H9 (cell line): ENCODE measurements around the gene PLCB1. TPM values are rescaled to one million over a fixed set of nuclear protein-coding genes. Genes with fewer than 3 reads are reported as not detected.
A peak's percentile ranks its signal among the peaks of the same experiment; 100 is the strongest.

Experiments
- DNase-seq: peaks from one replicate; pipeline ENCODE4 v3.0.0-alpha.2; 2017
- H2AFZ ChIP-seq: one replicate; pipeline ENCODE4 v1.6.1; 2013; ENCODE audit warnings: mild to moderate bottlenecking, low read length, control low read depth, moderate library complexity
- H2AK5ac ChIP-seq: 2 replicates; pipeline ENCODE4 v1.6.1; 2013; ENCODE audit warnings: low read length, control low read depth, mixed read lengths; ENCODE audit not compliant: insufficient read length
- H2BK120ac ChIP-seq: one replicate; pipeline ENCODE4 v1.6.1; 2013; ENCODE audit warnings: low read depth, mild to moderate bottlenecking, low read length, control low read depth, inconsistent platforms; ENCODE audit not compliant: poor library complexity, severe bottlenecking
- H2BK12ac ChIP-seq: 2 replicates; pipeline ENCODE4 v1.6.1; 2013; ENCODE audit warnings: low read length, control low read depth, mixed read lengths, low read depth; ENCODE audit not compliant: insufficient read length
- H2BK15ac ChIP-seq: 2 replicates; pipeline ENCODE4 v1.6.1; 2013; ENCODE audit warnings: low read depth, low read length, control low read depth
- H2BK20ac ChIP-seq: one replicate; pipeline ENCODE4 v1.6.1; 2013; ENCODE audit warnings: low read depth, mild to moderate bottlenecking, low read length, control low read depth, inconsistent platforms; ENCODE audit not compliant: poor library complexity, severe bottlenecking
- H2BK5ac ChIP-seq: 2 replicates; pipeline ENCODE4 v1.6.1; 2013; ENCODE audit warnings: low read length, control low read depth, mixed read lengths; ENCODE audit not compliant: insufficient read length
- H3K14ac ChIP-seq: 2 replicates; pipeline ENCODE4 v1.6.1; 2013; ENCODE audit warnings: low read length, control low read depth; ENCODE audit not compliant: insufficient read depth
- H3K18ac ChIP-seq: 2 replicates; pipeline ENCODE4 v1.6.1; 2013; ENCODE audit warnings: low read depth, mild to moderate bottlenecking, mixed read lengths, low read length, control low read depth; ENCODE audit not compliant: insufficient read length
- H3K23ac ChIP-seq: 2 replicates; pipeline ENCODE4 v1.6.1; 2013; ENCODE audit warnings: low read length, control low read depth, mixed read lengths, low read depth; ENCODE audit not compliant: insufficient read length
- H3K23me2 ChIP-seq: 2 replicates; pipeline ENCODE4 v1.6.1; 2013; ENCODE audit warnings: low read depth, mild to moderate bottlenecking, mixed read lengths, low read length, control low read depth; ENCODE audit not compliant: insufficient read length, poor library complexity, severe bottlenecking
- H3K27ac ChIP-seq: 2 replicates; pipeline ENCODE4 v1.5.1; 2013; ENCODE audit warnings: low read length, control low read depth, mixed read lengths, low read depth; ENCODE audit not compliant: insufficient read length
- H3K27me3 ChIP-seq: 2 replicates; pipeline ENCODE4 v1.6.1; 2013; ENCODE audit warnings: low read length, control low read depth, inconsistent platforms; ENCODE audit not compliant: insufficient read depth
- H3K4ac ChIP-seq: 2 replicates; pipeline ENCODE4 v1.6.1; 2013; ENCODE audit warnings: low read depth, mild to moderate bottlenecking, control low read depth, inconsistent platforms, low read length, moderate library complexity
- H3K4me1 ChIP-seq: 2 replicates; pipeline ENCODE4 v1.6.1; 2013; ENCODE audit warnings: low read length, control low read depth, inconsistent platforms; ENCODE audit not compliant: insufficient read depth
- H3K4me2 ChIP-seq: 2 replicates; pipeline ENCODE4 v1.6.1; 2013; ENCODE audit warnings: low read length, control low read depth, mixed read lengths; ENCODE audit not compliant: insufficient read length, insufficient read depth
- H3K56ac ChIP-seq: 2 replicates; pipeline ENCODE4 v1.6.1; 2013; ENCODE audit warnings: low read depth, mild to moderate bottlenecking, mixed read lengths, low read length, control low read depth; ENCODE audit not compliant: insufficient read length
- H3K79me1 ChIP-seq: 2 replicates; pipeline ENCODE4 v1.6.1; 2013; ENCODE audit warnings: low read depth, mild to moderate bottlenecking, moderate library complexity, low read length, control low read depth, inconsistent platforms; ENCODE audit not compliant: insufficient read depth, poor library complexity, severe bottlenecking
- H3K79me2 ChIP-seq: 2 replicates; pipeline ENCODE4 v1.6.1; 2013; ENCODE audit warnings: low read length, control low read depth, inconsistent platforms; ENCODE audit not compliant: insufficient read depth
- H3K9ac ChIP-seq: 2 replicates; pipeline ENCODE4 v1.6.1; 2013; ENCODE audit warnings: low read length, control low read depth, mixed read lengths; ENCODE audit not compliant: insufficient read length; ENCODE audit errors: extremely low read depth
- H3K9me3 ChIP-seq: one replicate; pipeline ENCODE4 v1.6.1; 2013; ENCODE audit warnings: low read depth, low read length, inconsistent platforms; ENCODE audit not compliant: control insufficient read depth
- H3T11ph ChIP-seq: one replicate; pipeline ENCODE4 v1.6.1; 2013; ENCODE audit warnings: mild to moderate bottlenecking, low read length, control low read depth, inconsistent platforms
- H4K20me1 ChIP-seq: one replicate; pipeline ENCODE4 v1.6.1; 2013; ENCODE audit not compliant: control insufficient read depth, insufficient read length, insufficient read depth
- H4K5ac ChIP-seq: 2 replicates; pipeline ENCODE4 v1.6.1; 2013; ENCODE audit warnings: low read depth, mild to moderate bottlenecking, mixed read lengths, low read length, control low read depth; ENCODE audit not compliant: insufficient read length
- H4K8ac ChIP-seq: replicated peaks from 2 replicates; pipeline ENCODE4 v1.6.1; 2013; ENCODE audit warnings: low read length, control low read depth, mixed read lengths, low read depth; ENCODE audit not compliant: insufficient read length
- H4K91ac ChIP-seq: 2 replicates; pipeline ENCODE4 v1.6.1; 2013; ENCODE audit warnings: low read depth, mild to moderate bottlenecking, moderate library complexity, mixed read lengths, low read length, control low read depth; ENCODE audit not compliant: insufficient read length
- H3K27ac Mint-ChIP-seq, 3 experiments: 2 replicates in 2 of 3; 3 replicates in 1 of 3; pipeline ENCODE4 v1.8.0; 2020 to 2021; ENCODE audit warnings: mixed read lengths in 3 of 3, mild to moderate bottlenecking in 1 of 3, moderate library complexity in 1 of 3
- H3K27me3 Mint-ChIP-seq: 2 replicates; pipeline ENCODE4 v1.8.0; 2021; ENCODE audit warnings: low read depth, mild to moderate bottlenecking, moderate library complexity, mixed read lengths
- H3K36me3 Mint-ChIP-seq, 3 experiments: 2 replicates in 2 of 3; 3 replicates in 1 of 3; pipeline ENCODE4 v1.8.0; 2020 to 2021; ENCODE audit warnings: low read depth in 3 of 3, mixed read lengths in 3 of 3; ENCODE audit not compliant: insufficient read depth in 1 of 3
- H3K4me1 Mint-ChIP-seq, 2 experiments: 2 replicates each; pipeline ENCODE4 v1.8.0; 2020; ENCODE audit warnings: mixed read lengths in 2 of 2
- H3K4me3 Mint-ChIP-seq, 2 experiments: 2 replicates in 1 of 2; 3 replicates in 1 of 2; pipeline ENCODE4 v1.8.0; 2020 to 2021; ENCODE audit warnings: mild to moderate bottlenecking in 2 of 2, mixed read lengths in 2 of 2, moderate library complexity in 1 of 2
- H3K9me3 Mint-ChIP-seq, 2 experiments: 2 replicates in 1 of 2; 3 replicates in 1 of 2; pipeline ENCODE4 v1.8.0; 2020; ENCODE audit warnings: mild to moderate bottlenecking in 2 of 2, mixed read lengths in 2 of 2, moderate library complexity in 1 of 2
- CTCF ChIP-seq: fragments of 200-600 bp; sonication (generic); conservative IDR thresholded peaks from 3 replicates; pipeline ENCODE4 v1.8.0; 2021; ENCODE audit warnings: antibody characterized with exemption, mild to moderate bottlenecking
- WGBS: extraction: QIAGEN DNeasy Blood & Tissue Kit; methylation state at CpG from one replicate; pipeline ENCODE4 v1.1.7; 2013; ENCODE audit warnings: missing lambda C conversion rate, low lambda C conversion rate, mixed read lengths; ENCODE audit not compliant: insufficient read length; ENCODE audit errors: extremely low coverage; 5-methylcytosine and 5-hydroxymethylcytosine counted together
- total RNA-seq: library from RNA; stranded (reverse); gene quantifications from 2 replicates; pipeline ENCODE4 v1.2.1, GENCODE V29; 2021

Gene PLCB1
- total RNA-seq, 1 experiment from 2014 or later: 11.5 TPM

- no peak overlapping the region for H3K27ac ChIP-seq
- H2BK15ac ChIP-seq: no peak overlapping the region
- H3K4ac ChIP-seq: no peak overlapping the region
- no peak overlapping the region for H3K4me2 ChIP-seq
- Mint-ChIP-seq H3K36me3 (no peaks in the 10 kb centered on the region), H3K4me3 (no peak overlapping the region), H3K4me1 (peaks cover 6 to 11% of the 10 kb centered on the region in 2 experiments; a peak in 3 of 4 replicates), H3K9me3 (no peaks in the 10 kb centered on the region; a peak in 1 of 5 replicates), H3K27me3 (no peaks in the 10 kb centered on the region), H3K27ac (no peak overlapping the region)
- H2BK120ac ChIP-seq: no peak overlapping the region
- H3T11ph ChIP-seq: no peak overlapping the region
- no peak overlapping the region for H3K23ac ChIP-seq
- no CpG with 5 or more reads among the region's 7 CpGs for WGBS
- H2BK5ac ChIP-seq: no peak overlapping the region
- H2AK5ac ChIP-seq: no peak overlapping the region
- no peaks in the 10 kb centered on the region for H3K23me2 ChIP-seq
- H3K79me2 ChIP-seq: no peaks in the 10 kb centered on the region
- H2BK12ac ChIP-seq: no peak overlapping the region
- H3K56ac ChIP-seq: no peak overlapping the region
- H3K9me3 ChIP-seq: no peaks in the 10 kb centered on the region
- no peak overlapping the region for H3K18ac ChIP-seq
- H3K27me3 ChIP-seq: no peaks in the 10 kb centered on the region
- no peak overlapping the region for H2BK20ac ChIP-seq
- H4K5ac ChIP-seq: no peak overlapping the region
- H3K14ac ChIP-seq: no peak overlapping the region
- no peaks in the 10 kb centered on the region for H3K4me1 ChIP-seq
- no peak for DNase-seq
- no peaks in the 10 kb centered on the region for H4K20me1 ChIP-seq
- no peak overlapping the region for H4K8ac ChIP-seq
- TF ChIP-seq CTCF: peak; percentile 73
- no peaks in the 10 kb centered on the region for H3K79me1 ChIP-seq
- no peak overlapping the region for H4K91ac ChIP-seq
- no peak overlapping the region for H3K9ac ChIP-seq
- H2AFZ ChIP-seq: no peak overlapping the region
These were observed 257.4 kb downstream of the PLCB1 start for GRCh38 chr20:8389381-8390036.
